ENCODE measurements around the gene ADRM1.

Gene ADRM1

DNA sequence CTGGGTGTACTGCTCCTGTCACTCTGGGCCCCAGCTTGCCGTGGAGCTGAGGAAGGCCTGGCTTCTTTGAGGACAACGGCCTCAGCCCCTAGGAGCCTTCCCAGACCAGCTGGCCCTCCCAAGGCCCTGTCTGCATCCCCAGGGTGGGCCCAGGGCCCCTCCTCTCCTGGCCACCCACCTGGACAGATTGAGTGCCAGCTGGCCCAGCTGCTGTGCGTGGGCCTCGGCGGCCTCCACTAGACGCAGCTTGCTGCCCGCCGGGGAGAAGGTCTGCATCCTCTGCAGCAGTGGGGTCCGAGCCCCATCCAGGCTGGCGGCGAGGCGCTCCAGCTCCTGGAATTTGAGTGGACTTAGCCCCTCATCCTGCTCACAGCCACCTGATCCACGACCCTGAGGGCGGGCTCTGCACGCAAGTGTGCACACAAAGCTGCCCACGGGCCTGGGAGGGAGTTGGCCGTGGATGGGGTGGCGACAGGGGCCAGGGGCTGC lies 14.4 kb downstream of the ADRM1 start:
- CTCF ChIA-PET = no interaction called here
- Mint-ChIP-seq H3K9me3 (peaks cover 2% of the 10 kb centered on the region), H3K4me3 (no peak overlapping the region), H3K4me1 (no peaks in the 10 kb centered on the region), H3K36me3 (no peaks in the 10 kb centered on the region), H3K27me3 (no peaks in the 10 kb centered on the region), H3K27ac (no peak overlapping the region)
- no peak for DNase-seq

DNA sequence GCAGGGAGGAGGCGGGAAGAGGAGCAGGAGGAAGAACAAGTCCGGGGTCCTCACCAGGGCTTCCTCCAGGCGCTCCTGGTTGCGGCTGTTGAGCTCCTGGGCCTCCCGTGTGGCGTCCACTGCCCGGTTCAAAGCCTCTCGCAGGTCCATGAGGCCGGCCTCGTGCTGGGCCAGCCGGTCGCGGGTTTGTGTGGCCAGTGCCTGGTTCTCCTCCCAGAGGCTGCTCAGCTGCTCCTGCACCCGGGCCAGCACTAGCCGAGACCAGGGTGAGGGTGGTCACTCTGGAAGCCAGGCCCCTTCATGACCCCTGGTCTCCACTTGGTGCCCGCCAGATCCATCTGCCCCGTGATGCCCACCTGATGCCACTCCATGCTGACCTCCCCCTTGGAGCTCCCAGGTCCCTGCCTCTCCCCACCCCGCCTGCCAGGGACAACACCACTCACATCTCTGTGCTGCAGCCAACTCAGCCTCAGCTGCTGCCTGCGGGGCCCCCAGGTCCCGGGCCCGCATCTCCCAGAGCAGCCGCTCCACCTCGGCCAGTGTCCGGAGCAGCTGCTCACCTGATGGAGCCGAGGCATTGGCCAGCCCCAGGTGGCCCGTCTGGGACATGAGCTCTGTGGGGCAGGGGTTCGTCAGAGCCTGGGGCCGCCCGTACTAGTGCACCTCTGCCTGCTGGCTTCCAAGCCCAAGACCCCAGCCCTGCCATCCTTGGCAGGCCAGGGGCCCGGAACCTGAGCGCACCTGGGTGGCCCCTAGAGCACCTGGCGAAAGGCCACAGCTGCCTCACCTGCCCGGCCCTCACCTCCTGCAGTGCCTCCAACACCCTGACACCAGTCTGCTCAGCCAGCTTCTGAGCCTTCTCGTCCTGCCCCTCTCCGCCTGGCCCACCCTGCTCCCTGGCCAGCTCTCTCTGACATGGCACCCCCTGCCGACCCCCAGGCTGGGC lies 15.9 kb downstream of the ADRM1 start:
- no peak overlapping the region for H3K27ac Mint-ChIP-seq
- no peaks in the 10 kb centered on the region for H3K4me1 Mint-ChIP-seq
- CTCF ChIA-PET = no interaction called here
- no peak overlapping the region for H3K4me3 Mint-ChIP-seq
- peaks cover 2% of the 10 kb centered on the region for H3K9me3 Mint-ChIP-seq
- no peak for DNase-seq
- H3K36me3 Mint-ChIP-seq = no peaks in the 10 kb centered on the region
- H3K27me3 Mint-ChIP-seq = no peaks in the 10 kb centered on the region

DNA sequence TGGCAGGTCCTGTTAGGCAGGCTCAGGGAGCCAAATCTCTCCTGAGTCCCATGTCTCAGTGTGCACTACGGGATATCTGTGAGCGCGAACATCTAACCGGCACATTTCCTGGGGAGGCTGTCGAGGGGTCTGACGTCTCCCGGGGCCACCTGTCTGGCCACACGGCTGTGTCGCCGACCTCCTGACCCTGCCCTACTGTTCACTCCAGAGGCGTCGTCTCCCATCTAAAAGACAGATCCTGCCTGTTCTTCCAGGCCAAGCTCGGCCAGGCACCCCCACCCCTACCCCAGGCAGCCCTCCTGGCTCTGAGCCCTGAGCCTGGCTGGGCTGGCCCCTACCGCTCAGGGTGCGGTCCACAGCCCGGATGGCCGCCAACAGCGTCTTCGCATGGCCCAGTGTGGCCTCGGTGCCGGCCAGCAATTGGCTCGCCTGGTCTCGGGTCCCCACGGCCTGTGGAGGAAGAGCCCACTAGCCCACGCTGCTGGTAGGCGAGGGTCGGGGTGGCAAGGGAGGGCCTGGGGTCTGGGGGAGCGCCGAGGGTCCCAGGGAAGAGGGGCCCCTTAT lies 16.6 kb downstream of the ADRM1 start:
- no peaks in the 10 kb centered on the region for H3K27me3 Mint-ChIP-seq
- peaks cover 2% of the 10 kb centered on the region for H3K9me3 Mint-ChIP-seq
- H3K4me1 Mint-ChIP-seq = no peaks in the 10 kb centered on the region
- CTCF ChIA-PET = no interaction called here
- no peaks in the 10 kb centered on the region for H3K36me3 Mint-ChIP-seq
- peak overlapping the region; percentile 65 for H3K27ac Mint-ChIP-seq
- DNase-seq = no peak
- H3K4me3 Mint-ChIP-seq = no peak overlapping the region

DNA sequence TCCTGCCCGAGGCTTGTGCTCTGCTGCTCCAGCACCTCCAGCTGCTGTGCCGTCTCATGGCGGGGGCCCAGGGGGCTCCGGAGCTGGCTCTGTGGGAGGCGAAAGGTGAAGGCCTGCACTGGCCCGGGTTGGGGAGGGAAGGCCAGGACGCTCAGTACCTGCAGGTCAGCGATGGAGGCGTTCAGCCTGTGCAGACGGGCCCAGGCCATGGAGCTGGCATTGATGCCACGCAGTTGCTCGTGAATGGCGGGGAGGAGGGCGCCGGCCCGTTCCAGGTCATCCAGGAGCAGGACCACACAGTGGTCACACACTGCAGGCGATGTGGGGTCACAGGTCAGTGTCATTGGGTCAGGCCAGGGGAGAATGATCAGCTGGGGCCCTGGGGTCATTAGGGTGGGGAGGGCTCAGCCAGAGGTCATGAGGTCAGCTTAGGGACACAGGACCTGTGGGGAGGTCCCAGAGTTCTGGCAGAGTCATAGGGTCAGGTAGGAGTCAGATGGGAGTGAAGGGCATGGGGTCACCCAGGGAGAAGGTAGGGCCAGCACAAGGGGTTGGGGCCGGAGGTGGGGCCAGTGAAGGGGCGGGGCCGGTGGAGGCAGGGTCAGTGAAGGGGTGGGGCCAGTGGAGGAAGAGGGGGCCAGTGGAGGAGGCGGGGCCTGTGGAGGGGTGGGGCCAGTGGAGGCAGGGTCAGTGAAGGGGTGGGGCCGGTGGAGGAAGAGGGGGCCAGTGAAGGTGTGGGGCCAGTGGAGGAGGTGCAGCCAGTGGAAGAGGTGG lies 18.0 kb downstream of the ADRM1 start:
- H3K27ac Mint-ChIP-seq = no peak overlapping the region
- CTCF ChIA-PET = no interaction called here
- no peaks in the 10 kb centered on the region for H3K27me3 Mint-ChIP-seq
- no peaks in the 10 kb centered on the region for H3K36me3 Mint-ChIP-seq
- H3K4me3 Mint-ChIP-seq = no peak overlapping the region
- DNase-seq = no peak
- H3K4me1 Mint-ChIP-seq = no peaks in the 10 kb centered on the region
- peaks cover 2% of the 10 kb centered on the region for H3K9me3 Mint-ChIP-seq

DNA sequence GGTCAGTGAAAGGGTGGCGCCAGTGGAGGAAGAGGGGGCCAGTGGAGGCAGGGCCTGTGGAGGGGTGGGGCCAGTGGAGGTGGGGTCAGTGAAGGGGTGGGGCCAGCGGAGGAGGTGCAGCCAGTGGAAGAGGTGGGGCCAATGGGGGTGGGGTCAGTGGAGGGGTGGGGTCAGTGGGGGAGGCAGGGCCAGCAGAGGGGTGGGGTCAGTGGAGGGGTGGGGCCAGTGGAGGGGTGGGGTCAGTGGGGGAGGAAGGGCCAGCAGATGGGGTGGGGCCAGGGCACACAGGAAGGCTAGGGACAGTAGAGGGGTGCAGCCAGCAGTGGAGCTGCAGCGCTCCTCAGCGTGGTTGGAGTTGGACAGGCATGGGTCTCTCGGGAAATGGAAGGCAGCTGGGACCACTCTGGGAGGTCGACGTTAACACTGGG lies 18.7 kb downstream of the ADRM1 start:
- CTCF ChIA-PET = no interaction called here
- no peaks in the 10 kb centered on the region for H3K4me1 Mint-ChIP-seq
- peaks cover 2% of the 10 kb centered on the region for H3K9me3 Mint-ChIP-seq
- H3K36me3 Mint-ChIP-seq = no peaks in the 10 kb centered on the region
- no peaks in the 10 kb centered on the region for H3K27me3 Mint-ChIP-seq
- no peak for DNase-seq
- H3K27ac Mint-ChIP-seq = no peak overlapping the region
- no peak overlapping the region for H3K4me3 Mint-ChIP-seq

DNA sequence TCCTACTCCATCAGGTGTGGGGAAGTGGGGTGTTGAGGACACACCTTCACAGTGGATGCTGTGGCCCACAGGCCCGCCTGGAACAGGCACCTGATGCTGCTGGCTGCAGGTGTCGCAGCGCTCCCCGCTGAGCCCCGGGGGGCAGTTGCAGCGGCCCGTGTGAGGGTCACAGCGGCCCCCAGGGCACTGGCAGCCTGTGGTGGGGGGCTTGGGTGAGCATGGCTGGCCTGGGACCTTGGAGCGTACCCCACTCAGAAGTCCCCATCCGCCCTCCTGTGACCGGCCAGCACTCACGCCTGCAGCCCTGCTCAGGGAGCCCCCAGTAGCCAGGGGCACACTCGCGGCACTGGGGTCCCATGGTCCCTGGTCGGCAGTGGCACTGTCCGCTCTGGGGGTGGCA lies 19.2 kb downstream of the ADRM1 start:
- H3K4me1 Mint-ChIP-seq = no peaks in the 10 kb centered on the region
- no peaks in the 10 kb centered on the region for H3K36me3 Mint-ChIP-seq
- CTCF ChIA-PET = no interaction called here
- no peak for DNase-seq
- no peaks in the 10 kb centered on the region for H3K27me3 Mint-ChIP-seq
- peaks cover 2% of the 10 kb centered on the region for H3K9me3 Mint-ChIP-seq
- no peak overlapping the region for H3K4me3 Mint-ChIP-seq
- no peak overlapping the region for H3K27ac Mint-ChIP-seq

DNA sequence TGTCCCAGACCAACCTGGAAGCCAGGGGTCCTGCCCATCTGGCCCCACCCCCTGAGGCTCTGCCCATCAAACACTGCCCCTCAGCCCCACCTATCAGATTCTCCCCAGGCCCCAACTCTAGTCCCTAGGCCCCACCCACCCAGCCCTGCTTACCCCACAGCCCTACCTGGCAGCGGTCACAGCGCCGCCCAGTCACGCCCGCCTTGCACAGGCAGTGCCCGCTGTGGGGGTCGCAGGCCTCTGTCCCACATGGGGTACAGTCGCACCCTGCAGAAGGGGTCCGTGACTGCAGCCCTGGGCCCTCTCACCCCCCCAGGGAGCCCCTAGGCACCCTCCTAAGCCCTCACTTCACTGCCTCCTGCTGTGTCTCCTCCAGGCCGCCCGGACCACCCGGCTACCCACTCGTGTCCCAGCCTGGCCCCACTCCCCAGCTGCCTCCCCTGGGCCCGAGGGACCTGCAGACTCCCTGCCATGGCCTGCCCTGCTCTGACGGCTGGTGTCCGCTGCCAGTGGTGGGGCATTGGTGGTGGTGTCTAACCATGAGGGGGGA lies 19.8 kb downstream of the ADRM1 start:
- Mint-ChIP-seq H3K27me3 (no peaks in the 10 kb centered on the region), H3K4me1 (no peaks in the 10 kb centered on the region), H3K4me3 (no peak overlapping the region), H3K36me3 (no peaks in the 10 kb centered on the region), H3K27ac (no peak overlapping the region), H3K9me3 (peaks cover 2% of the 10 kb centered on the region)
- DNase-seq = no peak
- CTCF ChIA-PET = no interaction called here

DNA sequence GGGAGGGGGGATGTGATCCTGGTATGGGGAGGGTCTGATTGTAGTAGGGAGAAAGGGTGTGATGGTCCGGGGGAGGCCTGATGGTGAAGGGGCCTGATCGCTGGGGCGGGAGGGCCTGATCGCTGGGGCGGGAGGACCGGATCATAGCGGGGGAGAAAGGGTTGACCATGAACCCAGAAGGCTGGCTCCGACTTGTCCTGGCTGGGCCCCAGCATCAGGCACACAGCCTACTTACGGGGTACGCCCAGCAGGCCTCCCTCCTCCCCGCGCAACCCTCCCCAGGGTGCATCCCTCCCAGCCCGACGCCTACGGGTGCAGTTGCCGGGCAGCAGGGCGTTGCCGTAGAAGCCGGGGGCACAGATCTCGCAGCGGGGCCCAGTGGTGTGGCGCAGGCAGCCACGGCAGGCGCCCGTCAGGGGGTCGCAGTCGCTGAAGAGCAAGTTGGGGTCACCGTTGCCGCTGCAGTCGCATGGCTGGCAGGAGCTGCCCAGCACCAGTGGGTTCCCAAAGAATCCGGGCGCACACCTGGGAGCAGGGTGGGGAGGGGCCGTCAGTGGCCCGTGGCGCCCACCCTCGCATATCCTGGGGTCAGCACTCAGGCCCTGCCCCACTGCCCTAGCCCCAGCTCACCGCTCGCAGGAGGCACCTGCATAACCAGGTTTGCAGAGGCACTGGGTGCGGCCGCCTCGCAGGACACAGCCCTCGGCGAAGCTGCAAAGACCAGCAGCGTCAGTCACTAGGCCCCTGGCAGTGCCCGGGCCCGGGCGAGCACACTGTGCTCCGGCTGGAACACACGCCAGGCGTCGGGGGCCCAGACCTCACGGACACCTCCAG lies 20.6 kb downstream of the ADRM1 start:
- no peaks in the 10 kb centered on the region for H3K27me3 Mint-ChIP-seq
- peaks cover 2% of the 10 kb centered on the region for H3K9me3 Mint-ChIP-seq
- H3K36me3 Mint-ChIP-seq = no peaks in the 10 kb centered on the region
- no peaks in the 10 kb centered on the region for H3K4me1 Mint-ChIP-seq
- CTCF ChIA-PET = no interaction called here
- H3K27ac Mint-ChIP-seq = no peak overlapping the region
- DNase-seq = no peak
- no peak overlapping the region for H3K4me3 Mint-ChIP-seq

DNA sequence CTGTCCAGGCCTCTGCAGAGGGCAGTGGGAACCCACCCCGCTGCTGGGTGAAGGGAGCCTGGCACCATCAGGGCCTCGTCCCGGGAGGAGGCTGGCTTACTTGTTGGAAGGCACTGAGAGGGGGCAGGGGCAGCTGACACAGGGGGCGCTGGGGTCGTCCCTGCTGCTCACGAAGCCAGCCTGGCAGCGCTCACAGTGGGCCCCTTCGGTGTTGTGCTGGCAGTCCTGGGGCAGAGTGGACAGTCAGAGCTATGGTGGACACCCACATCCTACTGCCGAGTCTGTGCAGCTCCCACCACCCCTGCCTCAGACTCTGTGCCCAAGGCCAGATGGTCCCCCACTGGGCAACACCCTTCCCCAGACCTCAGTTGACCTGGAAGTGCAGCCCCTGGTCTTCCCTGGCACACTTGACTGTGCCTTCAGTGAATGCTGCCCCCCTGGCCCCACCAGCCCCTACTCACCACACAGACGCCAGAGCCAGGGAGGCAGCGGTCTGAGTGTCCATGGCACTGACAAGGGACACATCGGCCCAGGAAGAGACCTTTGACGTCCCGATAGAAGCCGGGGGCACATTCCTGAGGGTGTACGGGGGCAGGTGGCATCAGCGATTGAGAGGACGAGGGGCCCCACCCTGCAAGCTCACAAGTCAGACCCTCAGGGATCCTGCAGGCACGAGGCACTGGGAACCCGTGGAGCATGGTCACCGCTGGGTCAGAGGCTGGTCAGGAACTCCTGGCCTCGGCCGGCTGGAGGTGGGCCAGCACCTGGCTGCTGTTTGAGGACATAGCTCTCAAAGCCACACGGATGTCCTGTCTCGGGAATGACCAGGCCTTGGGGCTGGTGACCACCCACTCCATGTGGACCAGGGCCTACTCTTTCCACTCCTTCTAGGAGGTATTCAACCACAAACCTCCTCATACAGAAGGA lies 21.4 kb downstream of the ADRM1 start:
- H3K4me1 Mint-ChIP-seq = no peaks in the 10 kb centered on the region
- no peak overlapping the region for H3K4me3 Mint-ChIP-seq
- H3K36me3 Mint-ChIP-seq = no peaks in the 10 kb centered on the region
- no peak overlapping the region for H3K27ac Mint-ChIP-seq
- DNase-seq = no peak
- H3K27me3 Mint-ChIP-seq = no peaks in the 10 kb centered on the region
- CTCF ChIA-PET = no interaction called here
- H3K9me3 Mint-ChIP-seq = peaks cover under 1% of the 10 kb centered on the region

DNA sequence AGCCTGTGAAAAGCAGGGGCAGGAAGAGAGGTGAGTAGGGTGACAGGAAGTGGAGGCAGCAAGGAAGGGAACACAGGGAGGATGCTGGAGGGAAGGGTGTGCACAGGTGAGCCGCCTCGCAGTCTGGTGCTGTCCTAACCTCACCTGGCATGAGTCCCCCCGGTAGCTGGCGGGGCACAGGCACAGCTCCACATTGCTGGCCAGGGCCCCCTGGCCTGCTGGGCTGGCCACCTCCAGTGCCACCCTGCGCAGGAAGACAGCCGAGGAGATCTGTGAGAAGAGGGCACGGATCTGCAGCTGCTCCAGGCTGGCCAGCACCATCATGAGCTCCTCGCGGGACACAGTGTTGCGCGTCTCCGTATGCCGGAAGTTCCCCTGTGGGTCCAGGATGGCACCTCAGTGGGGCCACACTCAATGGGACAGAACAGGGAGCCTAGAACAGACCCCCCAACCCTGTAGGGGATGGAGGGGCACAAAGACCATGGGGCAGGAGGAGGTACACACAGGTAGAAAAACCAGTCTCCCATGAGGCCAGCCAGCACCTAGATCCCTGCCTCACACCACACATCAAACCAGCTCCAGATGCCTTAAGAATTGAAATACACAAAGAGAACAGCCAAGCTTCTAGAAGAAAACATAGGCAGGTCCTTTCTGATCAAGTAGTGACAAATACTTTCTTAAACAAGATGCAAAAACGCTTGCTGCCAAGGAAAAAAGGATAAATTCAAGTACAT lies 22.5 kb downstream of the ADRM1 start:
- DNase-seq = no peak
- H3K27ac Mint-ChIP-seq = no peak overlapping the region
- no peaks in the 10 kb centered on the region for H3K36me3 Mint-ChIP-seq

DNA sequence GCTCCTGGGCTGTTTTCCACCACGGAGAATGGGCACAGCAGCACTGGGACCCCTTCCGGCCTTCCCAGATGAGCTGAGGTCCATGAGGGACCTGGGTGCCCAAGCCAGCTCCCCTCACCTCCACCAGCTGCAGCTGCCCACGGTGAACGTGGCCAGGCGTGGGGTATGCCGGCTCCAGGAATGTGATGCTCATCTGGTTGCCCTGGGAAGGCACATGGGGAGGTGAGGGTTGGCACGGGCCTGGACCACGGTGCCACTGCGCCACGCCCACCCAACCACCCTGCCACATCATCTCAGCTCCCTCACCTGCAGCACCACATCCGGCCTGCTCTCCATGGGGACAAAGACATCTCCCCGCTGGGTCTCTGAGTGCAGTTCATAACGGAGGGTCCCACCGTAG lies 23.8 kb downstream of the ADRM1 start:
- CTCF ChIA-PET = no interaction called here
- H3K4me1 Mint-ChIP-seq = no peaks in the 10 kb centered on the region
- no peaks in the 10 kb centered on the region for H3K36me3 Mint-ChIP-seq
- no peak overlapping the region for H3K27ac Mint-ChIP-seq
- DNase-seq = no peak
- no peak overlapping the region for H3K4me3 Mint-ChIP-seq
- H3K27me3 Mint-ChIP-seq = no peaks in the 10 kb centered on the region
- no peaks in the 10 kb centered on the region for H3K9me3 Mint-ChIP-seq

More for the DNA sequence above, 22.5 kb downstream of the ADRM1 start:
- Mint-ChIP-seq H3K9me3 (no peaks in the 10 kb centered on the region), H3K27me3 (no peaks in the 10 kb centered on the region), H3K4me3 (no peak overlapping the region), H3K4me1 (no peaks in the 10 kb centered on the region)
- CTCF ChIA-PET = no interaction called here

DNA sequence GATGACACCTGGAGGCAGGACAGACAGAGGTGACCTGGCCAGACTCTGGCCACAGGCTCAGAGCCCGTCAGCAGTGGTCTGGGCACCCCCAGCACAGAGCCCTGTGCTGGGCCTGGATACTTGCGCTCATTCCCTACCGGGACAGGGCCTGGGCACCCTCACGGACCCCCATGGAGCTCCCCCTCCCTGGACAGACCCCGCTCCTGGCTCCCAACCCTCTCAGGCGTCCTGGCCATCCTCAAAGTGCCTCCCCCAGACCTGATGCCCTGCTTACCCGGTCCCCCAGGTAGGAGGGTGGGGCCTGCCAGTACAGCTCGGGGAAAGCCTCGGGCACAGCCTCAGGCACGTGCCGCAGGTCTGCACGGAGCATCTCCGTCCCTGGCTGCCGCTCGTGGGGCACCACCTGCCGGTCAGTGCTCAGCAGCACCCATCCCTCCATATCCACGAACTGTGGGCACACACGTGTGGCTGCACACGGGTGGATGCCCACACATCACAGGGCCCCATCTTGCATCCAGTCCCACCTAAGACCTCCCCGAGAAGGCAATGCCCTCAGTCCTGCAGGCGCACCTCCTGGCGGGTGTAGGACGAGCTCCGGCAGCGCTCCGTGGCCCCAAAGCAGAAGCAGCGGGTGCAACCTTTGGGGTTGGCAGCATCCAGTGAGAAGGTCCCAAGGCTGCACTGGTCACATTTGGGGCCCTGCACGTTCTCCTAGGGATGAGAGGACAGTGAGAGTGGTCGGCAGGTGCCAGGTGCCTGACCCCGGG lies 24.3 kb downstream of the ADRM1 start:
- CTCF ChIA-PET = no interaction called here
- no peak for DNase-seq
- Mint-ChIP-seq H3K36me3 (no peaks in the 10 kb centered on the region), H3K27me3 (no peaks in the 10 kb centered on the region), H3K4me3 (no peak overlapping the region), H3K4me1 (no peaks in the 10 kb centered on the region), H3K27ac (no peak overlapping the region), H3K9me3 (no peaks in the 10 kb centered on the region)

Data from activated naive CD4-positive, alpha-beta T cell treated with anti-CD3 and anti-CD28 coated beads, Interleukin-2, amount 10 ng/mL, durations not matched to agents 7 days and 5 days (primary cell).